Testis (tissue), 2 donors: ENCODE data around the gene OR51A4.

Experiments
- POLR2A ChIP-seq: fragments of 450-650 bp; IDR thresholded peaks from one replicate; pipeline ENCODE4 v1.6.1; 2017; ENCODE audit warnings: antibody characterized with exemption, mild to moderate bottlenecking, moderate library complexity
- TF ChIP-seq, protein P1 (sequence below), 3 experiments: fragments of 450-650 bp in 2 of 3; fragments of 200-600 bp in 1 of 3; sonication (generic) in 1 of 3; IDR thresholded peaks; one replicate each; pipeline ENCODE4 v1.5.1; 2016 to 2019; ENCODE audit warnings: antibody characterized with exemption in 3 of 3, mild to moderate bottlenecking in 2 of 3, moderate library complexity in 1 of 3

DNA sequence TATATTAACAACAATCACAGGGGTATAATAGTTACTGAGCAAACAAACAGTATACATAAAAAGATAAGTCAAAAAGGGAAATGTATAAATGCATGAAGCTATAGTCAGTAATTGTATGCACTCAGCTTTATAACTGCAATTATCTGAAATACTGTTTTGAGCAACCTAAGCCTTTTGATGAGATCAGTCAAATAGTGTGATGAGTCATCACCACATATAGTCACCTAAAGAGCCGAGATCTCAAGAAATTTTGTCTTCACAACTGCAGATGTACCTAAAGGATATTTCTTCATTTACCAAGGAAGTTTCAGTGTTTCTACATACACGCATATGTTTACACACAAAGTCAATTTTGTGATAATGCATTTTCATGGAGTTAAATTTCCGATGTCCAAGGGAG lies 13.5 kb upstream of the OR51A4 start:
- TF ChIP-seq, protein P1, sequence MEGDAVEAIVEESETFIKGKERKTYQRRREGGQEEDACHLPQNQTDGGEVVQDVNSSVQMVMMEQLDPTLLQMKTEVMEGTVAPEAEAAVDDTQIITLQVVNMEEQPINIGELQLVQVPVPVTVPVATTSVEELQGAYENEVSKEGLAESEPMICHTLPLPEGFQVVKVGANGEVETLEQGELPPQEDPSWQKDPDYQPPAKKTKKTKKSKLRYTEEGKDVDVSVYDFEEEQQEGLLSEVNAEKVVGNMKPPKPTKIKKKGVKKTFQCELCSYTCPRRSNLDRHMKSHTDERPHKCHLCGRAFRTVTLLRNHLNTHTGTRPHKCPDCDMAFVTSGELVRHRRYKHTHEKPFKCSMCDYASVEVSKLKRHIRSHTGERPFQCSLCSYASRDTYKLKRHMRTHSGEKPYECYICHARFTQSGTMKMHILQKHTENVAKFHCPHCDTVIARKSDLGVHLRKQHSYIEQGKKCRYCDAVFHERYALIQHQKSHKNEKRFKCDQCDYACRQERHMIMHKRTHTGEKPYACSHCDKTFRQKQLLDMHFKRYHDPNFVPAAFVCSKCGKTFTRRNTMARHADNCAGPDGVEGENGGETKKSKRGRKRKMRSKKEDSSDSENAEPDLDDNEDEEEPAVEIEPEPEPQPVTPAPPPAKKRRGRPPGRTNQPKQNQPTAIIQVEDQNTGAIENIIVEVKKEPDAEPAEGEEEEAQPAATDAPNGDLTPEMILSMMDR (IDR thresholded peaks at IDR 0.05), result no peak
- TF ChIP-seq POLR2A, result no peak
